Retina (tissue), 1 donor: ENCODE results near the gene GREM2.

ENCODE experiments used
- DNase-seq: peaks from one replicate; pipeline ENCODE4 v3.0.0-alpha.2; 2016

Gene GREM2

GRCh38 chr1:240611619-240612480, at the start of gene GREM2:
TSS of gene GREM2 (minus strand) at chr1:240612155. CDS start at chr1:240493475, 118,680 bp downstream.
- peak; percentile 87 for DNase-seq

GRCh38 chr1:240658312-240658960, 46.5 kb upstream of the GREM2 start:
- DNase-seq: no peak

- no peak for DNase-seq
Observed at GRCh38 chr1:240656531-240656930, 44.6 kb upstream of the GREM2 start.

GRCh38 chr1:240652961-240653409, 41.0 kb upstream of the GREM2 start:
- DNase-seq: no peak

GRCh38 chr1:240652549-240652948, 40.6 kb upstream of the GREM2 start:
- DNase-seq: no peak

GRCh38 chr1:240650877-240651276, 38.9 kb upstream of the GREM2 start:
- DNase-seq: no peak

- DNase-seq: no peak
Observed at GRCh38 chr1:240649733-240650721, 38.1 kb upstream of the GREM2 start.

GRCh38 chr1:240646571-240647240, 34.8 kb upstream of the GREM2 start:
- DNase-seq: no peak

- no peak for DNase-seq
Observed at GRCh38 chr1:240644732-240645131, 32.8 kb upstream of the GREM2 start.

- no peak for DNase-seq
Observed at GRCh38 chr1:240635466-240636256, 23.7 kb upstream of the GREM2 start.

- no peak for DNase-seq
Observed at GRCh38 chr1:240630409-240630808, 18.5 kb upstream of the GREM2 start.

- DNase-seq: no peak
Observed at GRCh38 chr1:240621249-240621648, 9.3 kb upstream of the GREM2 start.

GRCh38 chr1:240619906-240620621, 8.1 kb upstream of the GREM2 start:
- DNase-seq: peak; percentile 43

GRCh38 chr1:240619357-240619756, 7.4 kb upstream of the GREM2 start:
- DNase-seq: no peak

GRCh38 chr1:240618946-240619345, 7.0 kb upstream of the GREM2 start:
- DNase-seq: no peak

GRCh38 chr1:240616018-240616417, 4.1 kb upstream of the GREM2 start:
- DNase-seq: no peak

GRCh38 chr1:240613356-240614142, 1.6 kb upstream of the GREM2 start:
- no peak for DNase-seq

GRCh38 chr1:240612811-240613210, 856 bp upstream of the GREM2 start:
- no peak for DNase-seq

- no peak for DNase-seq
Observed at GRCh38 chr1:240611228-240611618, 732 bp downstream of the GREM2 start.

GRCh38 chr1:240610636-240611035, 1.3 kb downstream of the GREM2 start:
- DNase-seq: no peak
